PFSK-1 (cell line): Measurements from ENCODE around the gene SUMF2.

Source experiments
- FOXP2 ChIP-seq: optimal IDR thresholded peaks from 2 replicates; pipeline ENCODE3; 2011; ENCODE audit warnings: borderline replicate concordance, control low read depth, inconsistent platforms; ENCODE audit not compliant: insufficient read depth; ENCODE audit errors: extremely low read length, extremely low read depth
- POLR2AphosphoS5 ChIP-seq: IDR thresholded peaks from 2 replicates; pipeline ENCODE4 v1.6.1; 2012; ENCODE audit warnings: low read depth, mild to moderate bottlenecking, control low read depth, low read length, moderate library complexity
- SIN3A ChIP-seq: IDR thresholded peaks from 2 replicates; pipeline ENCODE4 v1.6.1; 2012; ENCODE audit warnings: mild to moderate bottlenecking, low read length, moderate library complexity, borderline replicate concordance; ENCODE audit not compliant: insufficient read depth
- TAF1 ChIP-seq: IDR thresholded peaks from 2 replicates; pipeline ENCODE4 v1.6.1; 2012; ENCODE audit warnings: low read length, control low read depth, borderline replicate concordance; ENCODE audit not compliant: insufficient read depth
- TF ChIP-seq, protein P1 (sequence below), 2 experiments: IDR thresholded peaks; 2 replicates each; pipeline versions ENCODE4 v1.6.1 to v1.8.0; 2011 to 2012; ENCODE audit warnings: low read depth in 2 of 2, low read length in 2 of 2, control low read depth in 1 of 2, inconsistent platforms in 1 of 2, mild to moderate bottlenecking in 1 of 2, moderate library complexity in 1 of 2; ENCODE audit not compliant: insufficient read depth in 1 of 2

Gene SUMF2

DNA sequence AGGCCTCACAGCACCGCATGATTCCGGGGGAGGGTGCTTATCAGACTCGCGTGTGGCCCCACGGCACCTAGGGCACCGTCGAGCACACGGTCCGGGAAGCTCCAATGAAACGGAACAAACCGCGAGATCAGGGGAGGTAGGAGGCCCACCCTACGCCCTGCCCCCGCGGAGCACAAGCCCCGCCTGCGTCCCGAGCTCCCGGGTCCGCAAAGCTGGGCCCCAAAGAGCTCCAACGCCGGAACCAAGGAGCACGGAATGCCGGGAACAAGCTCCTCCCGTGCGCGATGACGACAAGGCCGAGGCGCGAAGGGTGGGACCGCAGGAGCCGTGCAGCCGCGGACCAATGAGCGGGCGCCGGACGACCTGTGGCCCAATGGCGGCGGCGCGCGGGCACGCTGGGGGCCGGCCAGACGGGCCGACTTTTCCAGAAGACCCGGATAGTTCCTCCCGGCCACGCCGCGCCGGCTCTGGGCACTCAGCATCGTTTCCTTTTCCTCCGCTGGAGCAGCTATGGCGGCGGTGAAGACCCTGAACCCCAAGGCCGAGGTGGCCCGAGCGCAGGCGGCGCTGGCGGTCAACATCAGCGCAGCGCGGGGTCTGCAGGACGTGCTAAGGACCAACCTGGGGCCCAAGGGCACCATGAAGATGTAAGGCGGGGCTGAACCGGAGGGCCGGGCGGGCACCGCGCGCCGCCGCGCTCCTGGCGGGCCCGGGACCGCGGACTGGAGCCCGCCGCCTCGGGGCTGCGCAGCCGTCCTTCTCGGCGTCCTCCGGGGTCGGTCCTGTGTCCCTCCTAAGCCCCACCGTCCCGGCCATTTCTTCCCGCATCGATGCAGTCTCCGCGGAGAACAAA lies 12.5 kb upstream of the SUMF2 start, which contains the start of the genes CCT6A and PSPH:
Gene CCT6A (plus strand): TSS at position 427 of the 853 bp plus-strand sequence. CDS start 84 bp downstream, at position 511.
Gene PSPH (minus strand): TSS at position 106 of the 853 bp plus-strand sequence. CDS start 30,232 bp downstream, outside the sequence.
- peak; percentile 1; the same call in 1 of the 2 replicates for TF ChIP-seq TAF1
- TF ChIP-seq, protein P1, sequence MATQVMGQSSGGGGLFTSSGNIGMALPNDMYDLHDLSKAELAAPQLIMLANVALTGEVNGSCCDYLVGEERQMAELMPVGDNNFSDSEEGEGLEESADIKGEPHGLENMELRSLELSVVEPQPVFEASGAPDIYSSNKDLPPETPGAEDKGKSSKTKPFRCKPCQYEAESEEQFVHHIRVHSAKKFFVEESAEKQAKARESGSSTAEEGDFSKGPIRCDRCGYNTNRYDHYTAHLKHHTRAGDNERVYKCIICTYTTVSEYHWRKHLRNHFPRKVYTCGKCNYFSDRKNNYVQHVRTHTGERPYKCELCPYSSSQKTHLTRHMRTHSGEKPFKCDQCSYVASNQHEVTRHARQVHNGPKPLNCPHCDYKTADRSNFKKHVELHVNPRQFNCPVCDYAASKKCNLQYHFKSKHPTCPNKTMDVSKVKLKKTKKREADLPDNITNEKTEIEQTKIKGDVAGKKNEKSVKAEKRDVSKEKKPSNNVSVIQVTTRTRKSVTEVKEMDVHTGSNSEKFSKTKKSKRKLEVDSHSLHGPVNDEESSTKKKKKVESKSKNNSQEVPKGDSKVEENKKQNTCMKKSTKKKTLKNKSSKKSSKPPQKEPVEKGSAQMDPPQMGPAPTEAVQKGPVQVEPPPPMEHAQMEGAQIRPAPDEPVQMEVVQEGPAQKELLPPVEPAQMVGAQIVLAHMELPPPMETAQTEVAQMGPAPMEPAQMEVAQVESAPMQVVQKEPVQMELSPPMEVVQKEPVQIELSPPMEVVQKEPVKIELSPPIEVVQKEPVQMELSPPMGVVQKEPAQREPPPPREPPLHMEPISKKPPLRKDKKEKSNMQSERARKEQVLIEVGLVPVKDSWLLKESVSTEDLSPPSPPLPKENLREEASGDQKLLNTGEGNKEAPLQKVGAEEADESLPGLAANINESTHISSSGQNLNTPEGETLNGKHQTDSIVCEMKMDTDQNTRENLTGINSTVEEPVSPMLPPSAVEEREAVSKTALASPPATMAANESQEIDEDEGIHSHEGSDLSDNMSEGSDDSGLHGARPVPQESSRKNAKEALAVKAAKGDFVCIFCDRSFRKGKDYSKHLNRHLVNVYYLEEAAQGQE (IDR thresholded peaks at IDR 0.05; ENCODE audit: insufficient read depth in 1 of 2, low read depth in 2 of 2, low read length in 2 of 2): peak in 1 of 2 experiments; percentile 20; a peak in 1 of 4 replicates
- TF ChIP-seq SIN3A: peak; percentile 89; the same call in 1 of the 2 replicates
- peak; percentile 83 for TF ChIP-seq FOXP2
- peak; percentile 92 for TF ChIP-seq POLR2AphosphoS5

DNA sequence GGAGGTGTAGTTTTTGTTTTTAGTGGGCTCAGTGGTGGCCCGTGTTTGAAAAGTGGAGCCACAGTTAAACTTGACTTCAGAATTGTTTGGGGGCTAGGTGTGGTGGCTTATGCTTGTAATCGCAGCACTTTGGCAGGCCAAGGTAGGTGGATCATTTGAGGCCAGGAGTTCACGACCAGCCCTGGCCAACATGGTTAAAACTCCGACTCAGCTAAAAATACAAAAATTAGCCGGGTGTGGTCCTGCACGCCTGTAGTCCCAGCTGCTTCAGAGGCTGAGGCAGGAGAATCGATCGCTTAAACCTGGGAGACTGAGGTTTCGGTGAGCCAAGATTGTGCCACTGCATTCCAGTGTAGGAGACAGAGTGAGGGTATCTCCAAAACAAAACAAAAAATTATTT lies 10.7 kb upstream of the SUMF2 start:
- TF ChIP-seq TAF1 (no peak), FOXP2 (no peak), SIN3A (no peak), POLR2AphosphoS5 (no peak)
- TF ChIP-seq, protein P1 (IDR thresholded peaks at IDR 0.05; ENCODE audit: insufficient read depth in 1 of 2, low read depth in 2 of 2, low read length in 2 of 2): no peak

DNA sequence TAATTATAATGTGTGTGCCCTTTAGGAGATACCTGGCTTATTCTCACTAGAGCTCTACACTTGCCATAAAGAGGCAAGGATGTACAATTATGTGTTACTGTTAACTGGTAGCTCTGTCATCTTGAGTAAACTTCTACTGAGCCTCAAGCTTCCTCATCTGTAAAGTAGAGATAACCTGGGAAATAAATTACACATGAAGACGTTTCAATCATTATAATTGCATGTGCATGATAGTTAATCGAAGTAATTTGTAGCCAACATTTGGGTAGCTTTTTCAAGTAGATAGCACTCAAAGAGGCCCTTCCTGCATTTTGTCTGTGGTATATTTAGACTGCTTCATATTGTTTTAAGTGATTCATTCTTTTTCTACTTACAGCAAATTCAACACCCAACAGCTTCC lies 10.1 kb upstream of the SUMF2 start:
- no peak for TF ChIP-seq TAF1
- no peak for TF ChIP-seq FOXP2
- TF ChIP-seq SIN3A: no peak
- TF ChIP-seq, protein P1 (IDR thresholded peaks at IDR 0.05; ENCODE audit: insufficient read depth in 1 of 2, low read depth in 2 of 2, low read length in 2 of 2): no peak
- peak; percentile 49 for TF ChIP-seq POLR2AphosphoS5

DNA sequence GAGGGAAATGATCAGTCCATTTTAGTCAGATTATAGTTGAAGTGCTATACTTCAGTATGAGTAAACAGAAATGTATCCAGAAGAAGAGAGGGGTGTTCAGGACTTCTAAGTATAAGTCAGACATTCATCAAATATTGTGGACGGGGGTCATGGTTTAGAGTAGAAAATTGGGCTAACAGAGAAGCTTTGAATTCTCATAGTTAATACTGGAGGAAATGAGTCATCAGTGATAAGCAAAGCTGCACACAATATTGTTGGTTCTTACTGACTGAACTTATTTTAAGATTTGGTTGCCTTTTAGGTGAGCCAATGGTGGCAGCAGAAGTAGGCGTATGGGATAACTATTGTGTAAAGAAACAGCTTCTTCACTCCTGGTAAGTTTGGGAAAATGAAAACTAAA lies 1.7 kb upstream of the SUMF2 start:
- TF ChIP-seq, protein P1 (IDR thresholded peaks at IDR 0.05; ENCODE audit: insufficient read depth in 1 of 2, low read depth in 2 of 2, low read length in 2 of 2): no peak
- TF ChIP-seq FOXP2 (no peak), SIN3A (no peak), POLR2AphosphoS5 (no peak), TAF1 (no peak)
